Esophagus squamous epithelium (tissue), 4 donors: ENCODE measurements around the gene PPIH.

Experiments used
- POLR2A ChIP-seq, 4 donors: fragments of 450-650 bp; IDR thresholded peaks; one replicate each; pipeline ENCODE4 v1.6.1; 2017; ENCODE audit warnings: antibody characterized with exemption in 4 of 4, mild to moderate bottlenecking in 4 of 4, moderate library complexity in 3 of 4
- TF ChIP-seq, protein P1 (sequence below), 6 experiments: fragments of 450-650 bp in 4 of 6; fragments of 200-600 bp in 2 of 6; sonication (generic) in 2 of 6; IDR thresholded peaks; one replicate each; pipeline ENCODE4 v1.5.1; 2016 to 2019; ENCODE audit warnings: antibody characterized with exemption in 6 of 6, mild to moderate bottlenecking in 4 of 6, moderate library complexity in 4 of 6

DNA sequence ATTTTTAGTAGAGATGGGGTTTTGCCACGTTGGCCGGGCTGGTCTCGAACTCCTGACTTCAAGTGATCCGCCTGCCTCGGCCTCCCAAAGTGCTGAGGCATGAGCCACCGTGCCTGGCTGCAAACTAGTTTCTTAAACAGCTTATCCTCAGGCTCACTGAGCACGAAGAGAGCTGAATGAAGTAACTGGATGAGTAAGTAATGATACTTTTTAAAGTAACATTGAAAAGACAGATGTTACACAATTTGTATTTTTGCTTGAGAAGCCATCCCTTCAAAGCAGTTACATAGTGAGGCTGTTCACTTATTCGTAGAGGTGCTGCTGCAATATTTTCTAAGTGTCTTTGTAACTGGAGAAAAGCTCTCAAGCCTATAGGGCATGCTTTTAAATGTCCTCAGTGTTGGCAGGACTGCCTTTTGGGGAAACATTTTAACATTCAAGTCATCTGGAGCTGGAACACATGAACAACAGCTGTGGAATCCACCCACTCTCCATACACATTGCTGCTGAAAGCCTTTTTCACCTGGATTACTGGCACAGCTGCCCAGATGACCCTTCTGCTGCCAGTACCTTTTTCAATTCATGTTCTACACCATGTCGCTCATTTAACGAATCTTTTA is 21.3 kb downstream of the PPIH start:
- TF ChIP-seq, protein P1, sequence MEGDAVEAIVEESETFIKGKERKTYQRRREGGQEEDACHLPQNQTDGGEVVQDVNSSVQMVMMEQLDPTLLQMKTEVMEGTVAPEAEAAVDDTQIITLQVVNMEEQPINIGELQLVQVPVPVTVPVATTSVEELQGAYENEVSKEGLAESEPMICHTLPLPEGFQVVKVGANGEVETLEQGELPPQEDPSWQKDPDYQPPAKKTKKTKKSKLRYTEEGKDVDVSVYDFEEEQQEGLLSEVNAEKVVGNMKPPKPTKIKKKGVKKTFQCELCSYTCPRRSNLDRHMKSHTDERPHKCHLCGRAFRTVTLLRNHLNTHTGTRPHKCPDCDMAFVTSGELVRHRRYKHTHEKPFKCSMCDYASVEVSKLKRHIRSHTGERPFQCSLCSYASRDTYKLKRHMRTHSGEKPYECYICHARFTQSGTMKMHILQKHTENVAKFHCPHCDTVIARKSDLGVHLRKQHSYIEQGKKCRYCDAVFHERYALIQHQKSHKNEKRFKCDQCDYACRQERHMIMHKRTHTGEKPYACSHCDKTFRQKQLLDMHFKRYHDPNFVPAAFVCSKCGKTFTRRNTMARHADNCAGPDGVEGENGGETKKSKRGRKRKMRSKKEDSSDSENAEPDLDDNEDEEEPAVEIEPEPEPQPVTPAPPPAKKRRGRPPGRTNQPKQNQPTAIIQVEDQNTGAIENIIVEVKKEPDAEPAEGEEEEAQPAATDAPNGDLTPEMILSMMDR (IDR thresholded peaks at IDR 0.05), result no peak
- TF ChIP-seq POLR2A (IDR thresholded peaks at IDR 0.05), result no peak
